OCI-LY1 (cell line): ENCODE results near the gene DCLK1.

ENCODE experiments used
- H2AFZ ChIP-seq: fragments of 200-600 bp; sonication (generic), shearing (Covaris generic); 2 replicates; pipeline ENCODE4 v1.6.0; 2014; ENCODE audit warnings: antibody characterized with exemption, mild to moderate bottlenecking, low read length
- H3F3A ChIP-seq: fragments of 200-600 bp; sonication (generic), shearing (Covaris generic); 2 replicates; pipeline ENCODE4 v1.6.0; 2014; ENCODE audit warnings: mild to moderate bottlenecking, antibody characterized with exemption, low read length, moderate library complexity; ENCODE audit not compliant: insufficient read depth
- H3K27ac ChIP-seq: fragments of 200-600 bp; sonication (generic); 2 replicates; pipeline ENCODE4 v1.5.1; 2014; ENCODE audit warnings: low read length, mixed run types, mild to moderate bottlenecking, low read depth; ENCODE audit not compliant: poor library complexity, severe bottlenecking
- H3K27me3 ChIP-seq: fragments of 200-600 bp; sonication (generic); 2 replicates; pipeline ENCODE4 v1.6.0; 2014; ENCODE audit warnings: antibody characterized with exemption, mild to moderate bottlenecking, low read length, moderate library complexity; ENCODE audit not compliant: insufficient read depth
- H3K36me3 ChIP-seq: fragments of 200-600 bp; sonication (generic); 2 replicates; pipeline ENCODE4 v1.6.1; 2014; ENCODE audit warnings: mild to moderate bottlenecking, antibody characterized with exemption, low read length, moderate library complexity, mixed read lengths; ENCODE audit not compliant: insufficient read depth
- H3K4me1 ChIP-seq: fragments of 200-600 bp; sonication (generic); 2 replicates; pipeline ENCODE4 v1.5.1; 2014; ENCODE audit warnings: mild to moderate bottlenecking, low read length, moderate library complexity; ENCODE audit not compliant: insufficient read depth, severe bottlenecking
- H3K4me2 ChIP-seq: fragments of 200-600 bp; sonication (generic), shearing (Covaris generic); 2 replicates; pipeline ENCODE4 v1.6.1; 2014; ENCODE audit warnings: low read length
- H3K4me3 ChIP-seq: fragments of 200-600 bp; sonication (generic); 2 replicates; pipeline ENCODE4 v1.5.1; 2014; ENCODE audit warnings: low read length, low read depth, mild to moderate bottlenecking, mixed read lengths; ENCODE audit not compliant: poor library complexity, severe bottlenecking
- H3K79me2 ChIP-seq: fragments of 200-600 bp; shearing (Covaris generic); 2 replicates; pipeline ENCODE4 v1.6.1; 2016; ENCODE audit warnings: mixed run types, low read length, mixed read lengths; ENCODE audit not compliant: insufficient read depth
- H3K9ac ChIP-seq: fragments of 200-600 bp; sonication (generic), shearing (Covaris generic); 2 replicates; pipeline ENCODE4 v1.6.1; 2014; ENCODE audit warnings: mild to moderate bottlenecking, low read length, mixed read lengths
- H3K9me2 ChIP-seq: fragments of 200-600 bp; sonication (generic), shearing (Covaris generic); 2 replicates; pipeline ENCODE4 v1.6.1; 2014; ENCODE audit warnings: low read depth, mild to moderate bottlenecking, low read length, mixed read lengths
- H3K9me3 ChIP-seq: fragments of 200-600 bp; shearing (Covaris generic); 2 replicates; pipeline ENCODE4 v1.6.1; 2014; ENCODE audit warnings: low read length, mixed read lengths
- H4K20me1 ChIP-seq: fragments of 200-600 bp; sonication (generic), shearing (Covaris generic); 2 replicates; pipeline ENCODE4 v1.6.0; 2016; ENCODE audit warnings: mild to moderate bottlenecking, low read length; ENCODE audit not compliant: insufficient read depth
- CTCF ChIP-seq: fragments of 200-600 bp; sonication (generic), shearing (Covaris generic); IDR thresholded peaks from 2 replicates; pipeline ENCODE4 v1.5.1; 2017; ENCODE audit warnings: mild to moderate bottlenecking, antibody characterized with exemption, low read length, moderate library complexity, mixed read lengths
- EZH2 ChIP-seq: fragments of 200-600 bp; sonication (generic), shearing (Covaris generic); IDR thresholded peaks from 2 replicates; pipeline ENCODE4 v1.8.0; 2017; ENCODE audit warnings: borderline replicate concordance, mixed run types, mild to moderate bottlenecking, antibody characterized with exemption, low read length, moderate library complexity, mixed read lengths

The DCLK1 gene

GRCh38 chr13:36163286-36163685 lies 32.1 kb upstream of the DCLK1 start:
- H4K20me1 ChIP-seq = no peaks in the 10 kb centered on the region
- no peak overlapping the region for H3K4me2 ChIP-seq
- no peak for TF ChIP-seq CTCF
- no peaks in the 10 kb centered on the region for H3K36me3 ChIP-seq
- H3K9me2 ChIP-seq = no peaks in the 10 kb centered on the region
- H3K79me2 ChIP-seq = no peaks in the 10 kb centered on the region
- H3K4me3 ChIP-seq = no peak overlapping the region
- no peaks in the 10 kb centered on the region for H3F3A ChIP-seq
- H3K9ac ChIP-seq = no peak overlapping the region
- H3K27me3 ChIP-seq = no peaks in the 10 kb centered on the region
- no peak overlapping the region for H2AFZ ChIP-seq
- no peak overlapping the region for H3K27ac ChIP-seq
- H3K9me3 ChIP-seq = no peaks in the 10 kb centered on the region
- no peaks in the 10 kb centered on the region for H3K4me1 ChIP-seq

- TF ChIP-seq EZH2 = no peak
- TF ChIP-seq CTCF = no peak
- no peaks in the 10 kb centered on the region for H3K27me3 ChIP-seq
- H3K9me3 ChIP-seq = no peaks in the 10 kb centered on the region
- no peaks in the 10 kb centered on the region for H4K20me1 ChIP-seq
- H3K9ac ChIP-seq = no peak overlapping the region
- no peak overlapping the region for H3K4me3 ChIP-seq
- no peak overlapping the region for H3K4me2 ChIP-seq
- no peaks in the 10 kb centered on the region for H3K79me2 ChIP-seq
- no peaks in the 10 kb centered on the region for H3K4me1 ChIP-seq
- no peaks in the 10 kb centered on the region for H3F3A ChIP-seq
- no peak overlapping the region for H2AFZ ChIP-seq
- no peaks in the 10 kb centered on the region for H3K36me3 ChIP-seq
- no peak overlapping the region for H3K27ac ChIP-seq
- no peaks in the 10 kb centered on the region for H3K9me2 ChIP-seq
Measured at GRCh38 chr13:36160297-36160696, 29.1 kb upstream of the DCLK1 start.

GRCh38 chr13:36158611-36159010 lies 27.4 kb upstream of the DCLK1 start:
- Histone ChIP-seq H3K9me2 (no peaks in the 10 kb centered on the region), H4K20me1 (no peaks in the 10 kb centered on the region), H3K9ac (no peak overlapping the region), H3K27ac (no peak overlapping the region), H3K36me3 (no peaks in the 10 kb centered on the region), H2AFZ (no peak overlapping the region), H3K4me1 (no peaks in the 10 kb centered on the region), H3K27me3 (no peaks in the 10 kb centered on the region), H3K79me2 (no peaks in the 10 kb centered on the region), H3K9me3 (no peaks in the 10 kb centered on the region), H3F3A (no peaks in the 10 kb centered on the region), H3K4me2 (no peak overlapping the region), H3K4me3 (no peak overlapping the region)
- TF ChIP-seq CTCF (no peak), EZH2 (no peak)
